ENCODE data around the gene SENP7. TPM values are rescaled to one million over a fixed set of nuclear protein-coding genes. Genes with fewer than 3 reads are reported as not detected.
"Not testable (repeated sequence)": the region's sequence is repeated elsewhere in the genome, so short reads cannot be mapped to it uniquely, and the experiment has no call there.

The SENP7 gene, protein sequence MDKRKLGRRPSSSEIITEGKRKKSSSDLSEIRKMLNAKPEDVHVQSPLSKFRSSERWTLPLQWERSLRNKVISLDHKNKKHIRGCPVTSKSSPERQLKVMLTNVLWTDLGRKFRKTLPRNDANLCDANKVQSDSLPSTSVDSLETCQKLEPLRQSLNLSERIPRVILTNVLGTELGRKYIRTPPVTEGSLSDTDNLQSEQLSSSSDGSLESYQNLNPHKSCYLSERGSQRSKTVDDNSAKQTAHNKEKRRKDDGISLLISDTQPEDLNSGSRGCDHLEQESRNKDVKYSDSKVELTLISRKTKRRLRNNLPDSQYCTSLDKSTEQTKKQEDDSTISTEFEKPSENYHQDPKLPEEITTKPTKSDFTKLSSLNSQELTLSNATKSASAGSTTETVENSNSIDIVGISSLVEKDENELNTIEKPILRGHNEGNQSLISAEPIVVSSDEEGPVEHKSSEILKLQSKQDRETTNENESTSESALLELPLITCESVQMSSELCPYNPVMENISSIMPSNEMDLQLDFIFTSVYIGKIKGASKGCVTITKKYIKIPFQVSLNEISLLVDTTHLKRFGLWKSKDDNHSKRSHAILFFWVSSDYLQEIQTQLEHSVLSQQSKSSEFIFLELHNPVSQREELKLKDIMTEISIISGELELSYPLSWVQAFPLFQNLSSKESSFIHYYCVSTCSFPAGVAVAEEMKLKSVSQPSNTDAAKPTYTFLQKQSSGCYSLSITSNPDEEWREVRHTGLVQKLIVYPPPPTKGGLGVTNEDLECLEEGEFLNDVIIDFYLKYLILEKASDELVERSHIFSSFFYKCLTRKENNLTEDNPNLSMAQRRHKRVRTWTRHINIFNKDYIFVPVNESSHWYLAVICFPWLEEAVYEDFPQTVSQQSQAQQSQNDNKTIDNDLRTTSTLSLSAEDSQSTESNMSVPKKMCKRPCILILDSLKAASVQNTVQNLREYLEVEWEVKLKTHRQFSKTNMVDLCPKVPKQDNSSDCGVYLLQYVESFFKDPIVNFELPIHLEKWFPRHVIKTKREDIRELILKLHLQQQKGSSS
- 10 to 100 TPM in 1 of 2 experiments, 1 to 10 TPM in 1; 9.6 to 11.4 TPM for total RNA-seq

DNA sequence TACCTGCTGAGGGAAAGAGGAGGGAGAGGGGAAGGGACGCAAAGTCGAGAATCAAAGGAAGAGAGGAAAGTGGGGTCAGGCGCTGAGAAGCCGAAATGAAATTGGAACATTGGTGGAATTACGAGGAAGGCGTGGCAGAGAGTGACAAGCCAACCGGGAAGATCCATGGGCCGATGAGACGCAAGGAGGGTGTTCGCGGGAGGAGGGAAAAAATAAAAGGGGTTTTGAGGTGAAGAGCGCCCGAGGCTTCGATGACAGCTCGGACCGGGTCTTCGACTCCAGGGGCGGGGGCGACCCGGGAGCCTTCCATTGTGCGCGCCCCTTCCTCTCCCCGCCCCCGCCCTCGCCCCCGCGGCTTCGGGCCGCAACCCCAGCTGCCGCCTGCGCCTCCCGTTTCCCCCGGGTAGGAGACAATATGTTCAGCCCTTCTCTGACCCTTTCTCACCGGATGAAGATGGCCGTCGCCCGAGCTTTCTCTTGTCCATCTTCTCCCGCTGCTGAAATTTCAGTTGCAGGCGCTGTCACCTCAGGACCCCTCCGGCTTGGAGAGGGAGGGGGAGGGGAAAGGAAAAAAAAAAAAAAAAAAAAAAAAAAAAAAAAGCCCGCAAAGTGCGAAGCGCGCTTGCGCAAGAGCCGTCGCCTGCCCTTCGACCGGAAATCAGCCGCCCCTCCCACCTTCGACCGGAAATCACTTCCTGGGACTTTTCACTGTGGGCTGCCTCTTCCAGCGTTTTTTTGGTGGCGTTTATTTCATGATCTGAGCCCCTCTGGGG lies at the start of gene SENP7:
Gene SENP7, minus strand, starts transcription at position 567 of the 773 bp plus-strand sequence. Its CDS starts 82 bp downstream, at position 485.
- peaks cover 31% of the 10 kb centered on the region for H3K4me1 Mint-ChIP-seq (ENCODE audit: low read depth)

DNA sequence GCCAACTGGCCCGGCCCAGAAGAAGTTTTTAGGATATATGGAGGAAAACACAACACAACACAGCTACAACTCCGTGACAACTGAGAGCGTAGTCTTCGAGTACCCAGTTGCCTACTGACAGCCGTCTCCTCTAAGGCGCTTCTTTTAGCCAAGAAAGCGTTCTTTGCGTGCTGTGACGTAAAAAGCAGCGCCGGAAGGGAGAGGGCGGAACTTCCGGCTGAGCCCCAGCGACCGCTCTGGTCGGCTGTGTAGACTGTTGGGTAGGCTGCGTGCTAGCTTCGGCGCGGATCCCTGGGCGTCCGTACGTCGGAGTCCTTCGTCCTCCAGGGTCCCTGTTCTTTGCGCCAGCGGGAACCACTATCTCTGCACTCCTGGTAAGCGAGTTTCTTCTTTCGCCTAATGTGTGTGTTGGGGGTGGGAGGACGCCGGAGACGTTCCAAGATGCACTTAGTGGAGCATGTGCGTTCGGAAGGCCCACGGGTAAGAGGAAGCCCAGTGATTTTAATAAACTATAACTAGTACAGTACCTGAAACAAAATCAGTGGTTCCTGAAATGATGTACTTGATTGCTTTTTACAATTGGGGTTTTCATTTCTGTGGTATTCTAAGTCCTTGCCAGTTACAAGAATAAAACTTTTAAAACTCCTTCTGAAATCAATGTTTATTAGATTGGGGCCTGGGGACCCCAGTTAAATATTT lies 48.8 kb upstream of the SENP7 start, which contains the start of gene TRMT10C:
Gene TRMT10C, plus strand, starts transcription at position 239 of the 699 bp plus-strand sequence. CDS start 2,914 bp downstream, outside the sequence.
- CTCF ChIA-PET, result interaction anchor here (0.9 to 1.1 kb wide), 3 partner anchors 12 to 43 kb away, joined by 3 read pairs; partner anchors contain the start of gene PCNP
- peak; percentile 95 for DNase-seq
- H3K4me1 Mint-ChIP-seq (ENCODE audit: low read depth), result peaks cover 42% of the 10 kb centered on the region
- intact Hi-C loops (cut with micrococcal nuclease), result loop anchor here (5.0 kb wide), 1 partner anchor 39 kb away; no protein-coding TSS in a partner anchor
- H3K27ac Mint-ChIP-seq, result peak within 1 kb of the TSS; percentile 98
- POLR2A ChIA-PET, result interaction anchor here (0.6 to 4.4 kb wide), 17 partner anchors 12 to 851 kb away, joined by 3 to 32 read pairs (median 3); partner anchors contain the start of genes PCNP, RPL24 and SENP7
- H3K9me3 Mint-ChIP-seq, result no peaks in the 10 kb centered on the region
- peaks cover 46% of the 10 kb centered on the region for H3K36me3 Mint-ChIP-seq (ENCODE audit: low read depth)
- peak; percentile 98 for ATAC-seq
- H3K4me3 Mint-ChIP-seq, result peak within 1 kb of the TSS; percentile 98
- no peaks in the 10 kb centered on the region for H3K27me3 Mint-ChIP-seq
- TF ChIP-seq, protein P1, sequence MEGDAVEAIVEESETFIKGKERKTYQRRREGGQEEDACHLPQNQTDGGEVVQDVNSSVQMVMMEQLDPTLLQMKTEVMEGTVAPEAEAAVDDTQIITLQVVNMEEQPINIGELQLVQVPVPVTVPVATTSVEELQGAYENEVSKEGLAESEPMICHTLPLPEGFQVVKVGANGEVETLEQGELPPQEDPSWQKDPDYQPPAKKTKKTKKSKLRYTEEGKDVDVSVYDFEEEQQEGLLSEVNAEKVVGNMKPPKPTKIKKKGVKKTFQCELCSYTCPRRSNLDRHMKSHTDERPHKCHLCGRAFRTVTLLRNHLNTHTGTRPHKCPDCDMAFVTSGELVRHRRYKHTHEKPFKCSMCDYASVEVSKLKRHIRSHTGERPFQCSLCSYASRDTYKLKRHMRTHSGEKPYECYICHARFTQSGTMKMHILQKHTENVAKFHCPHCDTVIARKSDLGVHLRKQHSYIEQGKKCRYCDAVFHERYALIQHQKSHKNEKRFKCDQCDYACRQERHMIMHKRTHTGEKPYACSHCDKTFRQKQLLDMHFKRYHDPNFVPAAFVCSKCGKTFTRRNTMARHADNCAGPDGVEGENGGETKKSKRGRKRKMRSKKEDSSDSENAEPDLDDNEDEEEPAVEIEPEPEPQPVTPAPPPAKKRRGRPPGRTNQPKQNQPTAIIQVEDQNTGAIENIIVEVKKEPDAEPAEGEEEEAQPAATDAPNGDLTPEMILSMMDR (IDR thresholded peaks at IDR 0.05), result no peak

More for the DNA sequence above, at the start of gene SENP7:
- peak; percentile 85 for DNase-seq
- CTCF ChIA-PET, result interaction anchor here (0.9 to 1.8 kb wide), 7 partner anchors 9 to 68 kb away, joined by 3 to 6 read pairs (median 3); partner anchors contain the start of gene PCNP
- peak; percentile 65 for ATAC-seq
- peaks cover 8% of the 10 kb centered on the region for H3K36me3 Mint-ChIP-seq (ENCODE audit: low read depth)
- no peaks in the 10 kb centered on the region for H3K27me3 Mint-ChIP-seq
- TF ChIP-seq, protein P1 (IDR thresholded peaks at IDR 0.05), result no peak
- POLR2A ChIA-PET, result interaction anchor here (0.6 to 3.6 kb wide), 11 partner anchors 9 to 785 kb away, joined by 3 to 19 read pairs (median 4); partner anchors contain the start of genes PCNP and TRMT10C
- peak within 1 kb of the TSS; percentile 99 for H3K27ac Mint-ChIP-seq
- H3K9me3 Mint-ChIP-seq, result no peaks in the 10 kb centered on the region
- H3K4me3 Mint-ChIP-seq, result peak within 1 kb of the TSS; percentile 100
- intact Hi-C loops (cut with micrococcal nuclease), result no loop called here

DNA sequence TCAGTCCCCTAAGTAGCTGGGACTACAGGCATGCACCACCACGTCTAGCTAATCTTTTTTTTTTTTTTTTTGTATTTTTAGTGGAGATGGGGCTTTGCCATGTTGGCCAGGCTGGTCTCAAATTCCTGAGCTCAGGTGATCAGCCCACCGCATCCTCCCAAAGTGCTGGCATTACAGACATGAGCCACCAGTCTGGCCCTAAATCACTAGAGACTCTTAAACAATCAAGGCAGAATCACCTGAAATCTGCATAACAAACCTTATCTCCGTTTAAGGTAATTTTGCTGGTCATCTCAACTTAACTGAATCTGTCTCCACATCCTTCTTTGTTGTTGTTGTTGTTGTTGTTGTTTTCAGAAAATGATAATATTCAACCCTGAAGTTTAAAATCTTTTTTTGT lies 43.1 kb upstream of the SENP7 start:
- peaks cover 7% of the 10 kb centered on the region for H3K4me1 Mint-ChIP-seq (ENCODE audit: low read depth)
- DNase-seq (no peak), ATAC-seq (no peak)
- intact Hi-C loops (cut with micrococcal nuclease), result no loop called here
- ChIA-PET POLR2A (interaction anchor here (1.5 kb wide), 1 partner anchor 38 kb away, joined by 6 read pairs; no protein-coding TSS in a partner anchor), CTCF (interaction anchor here (2.4 kb wide), 1 partner anchor 17 kb away, joined by 5 read pairs; the partner anchor contains the start of gene PCNP)
- peaks cover 6% of the 10 kb centered on the region for H3K27me3 Mint-ChIP-seq
- no peaks in the 10 kb centered on the region for H3K9me3 Mint-ChIP-seq
- no peak overlapping the region for H3K4me3 Mint-ChIP-seq
- H3K27ac Mint-ChIP-seq, result no peak overlapping the region
- no peaks in the 10 kb centered on the region for H3K36me3 Mint-ChIP-seq (ENCODE audit: low read depth)
- TF ChIP-seq, protein P1 (IDR thresholded peaks at IDR 0.05), result no peak

DNA sequence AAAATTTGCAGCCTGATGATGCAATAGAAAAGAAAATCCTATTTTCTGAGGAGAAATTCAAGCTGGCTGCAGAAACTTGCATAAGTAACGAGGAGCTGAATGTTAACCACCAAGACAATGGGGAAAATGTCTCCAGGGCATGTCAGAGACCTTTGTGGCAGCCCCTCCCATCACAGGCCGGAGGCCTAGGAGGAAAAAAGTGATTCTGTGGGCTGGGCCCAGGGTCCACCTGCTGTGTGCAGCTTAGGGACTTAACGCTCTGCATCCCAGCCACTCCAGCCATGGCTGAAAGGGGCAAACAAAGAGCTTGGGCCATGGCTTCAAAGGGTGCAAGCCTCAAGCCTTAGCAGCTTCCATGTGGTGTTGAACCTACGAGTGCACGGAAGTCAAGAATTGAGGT lies 40.4 kb upstream of the SENP7 start:
- CTCF ChIA-PET; H3K27me3 Mint-ChIP-seq; ATAC-seq; DNase-seq; H3K4me3 Mint-ChIP-seq; H3K4me1 Mint-ChIP-seq (ENCODE audit: low read depth); intact Hi-C loops (cut with micrococcal nuclease); H3K36me3 Mint-ChIP-seq (ENCODE audit: low read depth); H3K27ac Mint-ChIP-seq; H3K9me3 Mint-ChIP-seq: not testable (repeated sequence)
- POLR2A ChIA-PET, result interaction anchor here (0.9 kb wide), 1 partner anchor 40 kb away, joined by 4 read pairs; the partner anchor contains the start of gene SENP7

DNA sequence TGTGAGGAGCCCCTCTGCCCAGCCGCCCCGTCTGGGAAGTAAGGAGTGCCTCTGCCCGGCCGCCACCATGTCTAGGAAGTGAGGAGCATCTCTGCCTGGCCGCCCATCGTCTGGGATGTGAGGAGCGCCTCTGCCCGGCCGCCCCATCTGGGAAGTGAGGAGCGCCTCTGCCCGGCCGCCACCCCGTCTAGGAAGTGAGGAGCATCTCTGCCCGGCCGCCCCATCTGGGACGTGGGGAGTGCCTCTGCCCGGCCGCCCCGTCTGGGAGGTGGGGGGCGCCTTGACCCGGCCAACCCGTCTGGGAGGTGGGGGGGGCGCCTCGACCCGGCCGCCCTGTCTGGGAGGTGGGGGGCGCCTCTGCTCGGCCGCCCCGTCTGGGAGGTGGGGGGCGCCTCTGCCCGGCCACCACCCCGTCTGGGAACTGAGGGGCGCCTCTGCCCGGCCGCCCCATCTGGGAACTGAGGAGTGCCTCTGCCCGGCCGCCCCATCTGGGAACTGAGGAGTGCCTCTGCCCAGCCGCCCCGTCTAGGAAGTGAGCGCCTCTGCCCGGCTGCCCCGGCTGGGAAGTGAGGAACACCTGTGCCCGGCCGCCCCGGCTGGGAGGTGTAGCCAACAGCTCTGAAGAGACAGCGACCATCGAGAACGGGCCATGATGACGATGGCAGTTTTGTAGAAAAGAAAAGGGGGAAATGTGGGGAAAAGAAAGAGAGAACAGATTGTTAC lies 38.5 kb upstream of the SENP7 start:
- DNase-seq; H3K9me3 Mint-ChIP-seq; H3K36me3 Mint-ChIP-seq (ENCODE audit: low read depth); intact Hi-C loops (cut with micrococcal nuclease); H3K4me3 Mint-ChIP-seq; POLR2A ChIA-PET; H3K4me1 Mint-ChIP-seq (ENCODE audit: low read depth); H3K27me3 Mint-ChIP-seq; H3K27ac Mint-ChIP-seq; ATAC-seq; CTCF ChIA-PET: not testable (repeated sequence)

Data from activated CD8-positive, alpha-beta T cell treated with anti-CD3 and anti-CD28 coated beads for 36 hours (primary cell).